HEK293T (cell line): ENCODE results near the gene STXBP1.

Experiments
- CTCF ChIA-PET: fragments of 350-600 bp; formaldehyde crosslinking; extraction: SDS; loops from one replicate; lab custom pipeline; 2021; ENCODE audit warnings: antibody characterized with exemption, inconsistent platforms; lab: Yijun Ruan, JAX
- POLR2A ChIA-PET: fragments of 350-600 bp; formaldehyde crosslinking; extraction: SDS; loops from one replicate; lab custom pipeline; 2020; ENCODE audit warnings: antibody characterized with exemption, inconsistent platforms; lab: Yijun Ruan, JAX
- DNase-seq: peaks from one replicate; pipeline ENCODE4 v3.0.0; 2012; ENCODE audit warnings: mixed read lengths; ENCODE audit errors: extremely low spot score
- ARNT ChIP-seq: fragments of 450-650 bp; IDR thresholded peaks from 2 replicates; pipeline ENCODE4 v1.6.1; 2017; ENCODE audit warnings: mild to moderate bottlenecking
- BHLHE40 ChIP-seq: fragments of 450-650 bp; IDR thresholded peaks from 2 replicates; pipeline ENCODE4 v1.6.1; 2016; ENCODE audit warnings: mild to moderate bottlenecking, moderate library complexity, borderline replicate concordance
- CTBP1 ChIP-seq: fragments of 450-650 bp; IDR thresholded peaks from 2 replicates; pipeline ENCODE4 v1.6.1; 2016; ENCODE audit warnings: borderline replicate concordance
- ELF4 ChIP-seq: fragments of 450-650 bp; IDR thresholded peaks from 2 replicates; pipeline ENCODE4 v1.6.1; 2017; ENCODE audit warnings: antibody characterized with exemption
- FOXA1 ChIP-seq: fragments of 450-650 bp; IDR thresholded peaks from 2 replicates; pipeline ENCODE4 v1.6.1; 2016; ENCODE audit warnings: mild to moderate bottlenecking
- FOXK2 ChIP-seq: fragments of 450-650 bp; IDR thresholded peaks from 2 replicates; pipeline ENCODE4 v1.6.1; 2016; ENCODE audit warnings: mild to moderate bottlenecking
- FOXM1 ChIP-seq: fragments of 450-650 bp; IDR thresholded peaks from 2 replicates; pipeline ENCODE4 v1.6.1; 2017; ENCODE audit warnings: mild to moderate bottlenecking, borderline replicate concordance
- HDGF ChIP-seq: fragments of 450-650 bp; IDR thresholded peaks from 2 replicates; pipeline ENCODE4 v1.6.1; 2017; ENCODE audit warnings: antibody characterized with exemption, borderline replicate concordance
- L3MBTL2 ChIP-seq: fragments of 450-650 bp; conservative IDR thresholded peaks from 2 replicates; pipeline ENCODE4 v1.6.1; 2016; ENCODE audit warnings: mild to moderate bottlenecking
- LEF1 ChIP-seq: fragments of 450-650 bp; IDR thresholded peaks from 2 replicates; pipeline ENCODE4 v1.6.1; 2017; ENCODE audit warnings: mild to moderate bottlenecking, borderline replicate concordance
- NFRKB ChIP-seq: fragments of 450-650 bp; IDR thresholded peaks from 2 replicates; pipeline ENCODE4 v1.6.1; 2016; ENCODE audit warnings: mild to moderate bottlenecking, moderate library complexity
- PKNOX1 ChIP-seq: fragments of 450-650 bp; IDR thresholded peaks from 2 replicates; pipeline ENCODE4 v1.6.1; 2016
- SP1 ChIP-seq: fragments of 450-650 bp; IDR thresholded peaks from 2 replicates; pipeline ENCODE4 v1.6.1; 2017
- SUZ12 ChIP-seq: fragments of 450-650 bp; IDR thresholded peaks from 2 replicates; pipeline ENCODE4 v1.6.1; 2016; ENCODE audit warnings: mild to moderate bottlenecking
- TARDBP ChIP-seq: fragments of 450-650 bp; IDR thresholded peaks from 2 replicates; pipeline ENCODE4 v1.6.1; 2016
- ZNF384 ChIP-seq: fragments of 450-650 bp; IDR thresholded peaks from 2 replicates; pipeline ENCODE4 v1.6.1; 2016

STXBP1 gene

GRCh38 chr9:127722055-127722745 is 110.1 kb downstream of the STXBP1 start:
- DNase-seq, result no peak
- POLR2A ChIA-PET, result interaction anchor here (0.6 to 1.0 kb wide), 2 partner anchors 12 to 187 kb away, joined by 3 read pairs; no protein-coding TSS in a partner anchor

GRCh38 chr9:127723013-127723412 is 110.9 kb downstream of the STXBP1 start:
- CTCF ChIA-PET, result no interaction called here
- DNase-seq, result no peak
- POLR2A ChIA-PET, result interaction anchor here (1.2 kb wide), 1 partner anchor 12 kb away, joined by 3 read pairs; no protein-coding TSS in a partner anchor
- TF ChIP-seq ZNF384, result no peak
- TF ChIP-seq SP1, result no peak
- no peak for TF ChIP-seq TARDBP
- TF ChIP-seq ELF4, result no peak
- TF ChIP-seq PKNOX1, result no peak
- TF ChIP-seq L3MBTL2, result no peak
- TF ChIP-seq LEF1, result no peak
- no peak for TF ChIP-seq CTBP1
- TF ChIP-seq ARNT, result no peak
- no peak for TF ChIP-seq SUZ12
- no peak for TF ChIP-seq FOXK2

More at GRCh38 chr9:127722055-127722745, 110.1 kb downstream of the STXBP1 start:
- TF ChIP-seq BHLHE40, result no peak
- no peak for TF ChIP-seq TARDBP
- no peak for TF ChIP-seq ELF4
- no peak for TF ChIP-seq ZNF384
- TF ChIP-seq L3MBTL2, result no peak
- TF ChIP-seq SP1, result no peak
- no peak for TF ChIP-seq SUZ12
- CTCF ChIA-PET, result interaction anchor here (1.5 kb wide), 1 partner anchor 9 kb away, joined by 4 read pairs; no protein-coding TSS in a partner anchor

GRCh38 chr9:127723444-127723843 is 111.4 kb downstream of the STXBP1 start:
- POLR2A ChIA-PET, result interaction anchor here (1.2 kb wide), 1 partner anchor 11 kb away, joined by 3 read pairs; no protein-coding TSS in a partner anchor
- TF ChIP-seq TARDBP, result no peak
- no peak for TF ChIP-seq NFRKB
- no peak for TF ChIP-seq SUZ12
- TF ChIP-seq ZNF384, result no peak
- TF ChIP-seq PKNOX1, result no peak
- no peak for TF ChIP-seq BHLHE40
- DNase-seq, result no peak
- CTCF ChIA-PET, result no interaction called here

- TF ChIP-seq ZNF384, result no peak
- ChIA-PET POLR2A (interaction anchor here (1.2 kb wide), 1 partner anchor 11 kb away, joined by 3 read pairs; no protein-coding TSS in a partner anchor), CTCF (no interaction called here)
- DNase-seq, result no peak
Observed at GRCh38 chr9:127724012-127724411, 111.9 kb downstream of the STXBP1 start.

- CTCF ChIA-PET, result interaction anchor here (0.7 to 2.2 kb wide), 2 partner anchors 8 to 357 kb away, joined by 3 to 10 read pairs; partner anchors contain the start of gene TOR2A
- DNase-seq, result no peak
- POLR2A ChIA-PET, result no interaction called here
- no peak for TF ChIP-seq SP1
- TF ChIP-seq ELF4, result no peak
Observed at GRCh38 chr9:127726871-127727270, 114.8 kb downstream of the STXBP1 start.

- TF ChIP-seq HDGF (no peak), CTBP1 (no peak), FOXK2 (no peak), BHLHE40 (no peak), TARDBP (no peak), SP1 (no peak), LEF1 (no peak)
- no peak for DNase-seq
- ChIA-PET CTCF (interaction anchor here (0.5 kb wide), 1 partner anchor 203 kb away, joined by 4 read pairs; no protein-coding TSS in a partner anchor), POLR2A (no interaction called here)
Observed at GRCh38 chr9:127728808-127729207, 116.7 kb downstream of the STXBP1 start.

- TF ChIP-seq BHLHE40 (no peak), HDGF (no peak), L3MBTL2 (no peak), NFRKB (no peak), FOXM1 (no peak), SP1 (no peak), FOXA1 (no peak), ZNF384 (no peak), FOXK2 (no peak), LEF1 (no peak), TARDBP (no peak)
- CTCF ChIA-PET, result no interaction called here
- POLR2A ChIA-PET, result no interaction called here
- no peak for DNase-seq
Observed at GRCh38 chr9:127729522-127730256, 117.6 kb downstream of the STXBP1 start.
